ENCODE measurements around the gene MECR.
A peak's percentile ranks its signal among the peaks of the same experiment; 100 is the strongest.

The MECR gene

GRCh38 chr1:29230553-29231378, at the start of gene MECR:
Gene MECR (minus strand): TSS chr1:29230934. CDS start chr1:29230906, 28 bp downstream.
- peak; percentile 96 for DNase-seq

- no peak for DNase-seq
These were observed 49.2 kb upstream of the MECR start for GRCh38 chr1:29279951-29280391.

- DNase-seq: no peak
These were observed 48.7 kb upstream of the MECR start for GRCh38 chr1:29279406-29279805.

- DNase-seq: no peak
These were observed 47.4 kb upstream of the MECR start for GRCh38 chr1:29278124-29278523.

GRCh38 chr1:29275435-29275834, 44.7 kb upstream of the MECR start:
- DNase-seq: no peak

GRCh38 chr1:29272147-29272907, 41.6 kb upstream of the MECR start:
- no peak for DNase-seq

- no peak for DNase-seq
These were observed 41.0 kb upstream of the MECR start for GRCh38 chr1:29271724-29272123.

GRCh38 chr1:29270929-29271521, 40.3 kb upstream of the MECR start:
- no peak for DNase-seq

GRCh38 chr1:29269382-29269781, 38.6 kb upstream of the MECR start:
- no peak for DNase-seq

GRCh38 chr1:29267321-29268070, 36.8 kb upstream of the MECR start:
- no peak for DNase-seq

- DNase-seq: no peak
These were observed 36.2 kb upstream of the MECR start for GRCh38 chr1:29266912-29267311.

GRCh38 chr1:29264773-29265389, 34.1 kb upstream of the MECR start:
- no peak for DNase-seq

GRCh38 chr1:29260531-29260930, 29.8 kb upstream of the MECR start:
- DNase-seq: no peak

- peak; percentile 31 for DNase-seq
These were observed 29.2 kb upstream of the MECR start for GRCh38 chr1:29259802-29260441.

GRCh38 chr1:29258976-29259801, 28.5 kb upstream of the MECR start:
- DNase-seq: no peak

- DNase-seq: no peak
These were observed 27.6 kb upstream of the MECR start for GRCh38 chr1:29258189-29258975.

GRCh38 chr1:29256979-29257804, 26.5 kb upstream of the MECR start:
- DNase-seq: peak; percentile 25

- peak; percentile 86 for DNase-seq
These were observed 25.7 kb upstream of the MECR start for GRCh38 chr1:29256394-29256793.

- DNase-seq: no peak
These were observed 24.5 kb upstream of the MECR start for GRCh38 chr1:29255134-29255666.

All from RPMI8226 (cell line).